HG03521 (cell line): ENCODE data around the gene OSBPL1A.
"Not testable (repeated sequence)": the region's sequence is repeated elsewhere in the genome, so short reads cannot be mapped to it uniquely, and the experiment has no call there.

Experiments
- ATAC-seq: cut with Tn5 transposase; IDR thresholded peaks from one replicate; pipeline ENCODE4 v1.9.1; 2021; ENCODE audit warnings: mild to moderate bottlenecking, moderate library complexity; ENCODE audit not compliant: unreplicated experiment

Gene OSBPL1A

GRCh38 chr18:24189664-24190346, 207.8 kb downstream of the OSBPL1A start:
- no peak for ATAC-seq

GRCh38 chr18:24189007-24189528, 208.6 kb downstream of the OSBPL1A start:
- peak; percentile 66 for ATAC-seq

- no peak for ATAC-seq
These were observed 209.5 kb downstream of the OSBPL1A start for GRCh38 chr18:24188120-24188519.

GRCh38 chr18:24187689-24188088, 209.9 kb downstream of the OSBPL1A start:
- no peak for ATAC-seq

- no peak for ATAC-seq
These were observed 210.6 kb downstream of the OSBPL1A start for GRCh38 chr18:24187049-24187448.

DNA sequence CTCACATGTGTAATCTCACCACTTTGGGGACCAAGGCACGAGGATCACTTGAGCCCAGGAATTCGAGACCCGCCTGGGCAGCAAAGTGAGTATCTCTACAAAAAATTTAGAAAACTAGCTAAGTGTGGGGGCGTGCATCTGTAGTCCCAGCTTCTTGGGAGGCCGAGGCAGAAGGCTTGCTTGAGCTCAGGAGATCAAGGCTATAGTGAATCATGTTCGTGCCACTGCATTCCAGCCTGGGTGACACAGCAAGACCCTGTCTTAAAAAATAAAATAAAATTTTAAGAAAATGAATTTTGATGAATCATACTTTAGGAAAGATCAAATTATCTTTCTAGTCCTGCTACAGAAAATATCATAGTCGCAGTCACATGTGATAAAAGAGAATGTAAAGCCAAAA, 211.8 kb downstream of the OSBPL1A start:
- ATAC-seq, result no peak

GRCh38 chr18:24181806-24182205, 215.8 kb downstream of the OSBPL1A start:
- no peak for ATAC-seq

- ATAC-seq, result no peak
These were observed 217.6 kb downstream of the OSBPL1A start for GRCh38 chr18:24180048-24180447.

DNA sequence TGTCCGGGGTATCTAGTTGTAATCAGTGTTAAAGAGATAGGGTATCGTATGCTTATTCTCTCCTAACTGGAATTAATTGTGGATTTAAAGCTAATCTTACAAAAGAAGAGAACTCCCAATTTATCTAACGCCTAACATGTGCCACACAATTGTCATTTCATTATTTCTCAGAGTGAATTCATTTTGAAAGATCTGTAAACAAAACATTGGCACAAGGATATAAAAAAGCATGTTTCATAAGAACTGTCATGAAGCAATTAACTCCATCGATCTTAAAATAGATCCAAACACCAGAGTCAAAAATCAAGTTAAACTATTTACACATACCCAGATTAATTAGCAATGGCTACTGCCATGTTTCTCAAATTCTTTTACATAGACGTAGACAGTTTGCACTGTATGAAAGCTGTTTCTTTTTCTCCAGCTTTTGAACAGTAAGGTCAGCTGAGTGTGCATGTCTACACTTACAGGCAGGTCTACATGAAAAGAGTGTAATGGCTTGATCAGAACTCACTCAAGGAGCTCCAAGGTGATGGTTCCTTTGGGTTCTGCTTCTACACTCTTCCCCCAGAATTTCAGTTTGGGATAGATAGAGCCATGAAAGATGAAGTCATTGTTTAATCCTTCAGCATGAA, 220.0 kb downstream of the OSBPL1A start:
- no peak for ATAC-seq

DNA sequence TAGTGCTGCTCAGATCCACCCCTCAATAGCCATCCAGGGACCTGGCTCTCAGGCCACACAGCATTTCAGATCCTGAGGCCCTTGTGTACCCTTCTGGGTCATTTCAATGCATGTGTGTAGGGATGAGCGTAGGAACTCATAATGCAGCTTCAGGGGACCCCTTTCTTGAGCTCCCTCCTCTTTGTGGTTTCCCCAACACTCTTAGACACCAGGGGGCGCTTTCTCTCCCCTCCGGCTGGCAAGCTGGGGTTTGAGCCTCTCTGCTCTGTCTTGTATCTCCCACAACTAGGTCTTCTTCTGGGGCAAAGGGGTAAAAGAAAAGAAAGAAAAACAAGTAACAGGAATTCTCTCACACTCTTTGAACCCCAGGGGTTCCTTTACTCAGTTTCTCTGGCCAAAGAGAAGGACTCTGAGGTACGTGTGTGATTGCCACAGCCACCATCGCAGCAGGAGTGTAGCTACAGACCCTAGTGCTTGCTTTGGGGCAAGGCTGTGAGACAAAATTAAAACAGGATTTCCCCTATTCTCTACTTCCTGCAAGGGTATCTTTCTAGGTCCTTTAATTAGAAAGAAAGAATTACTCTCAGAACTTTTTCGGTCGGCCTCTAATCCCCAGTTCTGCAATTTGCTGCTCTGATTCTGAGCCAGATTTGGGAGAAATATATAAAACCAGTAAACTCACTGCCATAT, 220.8 kb downstream of the OSBPL1A start:
- ATAC-seq, result peak; percentile 80

DNA sequence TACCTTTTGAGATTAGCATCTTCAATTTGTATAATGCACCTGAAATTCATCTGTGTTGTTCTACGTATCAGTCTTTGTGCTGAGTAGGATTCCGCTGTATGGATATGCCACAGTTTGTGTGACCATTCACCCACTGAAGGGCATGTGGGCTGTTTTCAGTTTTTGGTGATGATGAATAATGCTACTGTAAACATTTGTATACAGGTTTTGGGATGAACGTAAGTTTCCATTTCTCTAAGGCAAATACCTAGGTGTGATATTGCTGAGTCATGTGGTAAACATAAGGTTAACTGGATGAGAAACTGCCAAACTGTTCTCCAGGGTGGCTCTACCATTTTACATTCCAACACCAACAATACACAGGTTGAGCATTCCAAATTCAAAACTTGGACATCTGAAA, 223.6 kb downstream of the OSBPL1A start:
- no peak for ATAC-seq

- ATAC-seq, result no peak
These were observed 227.3 kb downstream of the OSBPL1A start for GRCh38 chr18:24170360-24170759.

GRCh38 chr18:24168496-24168895, 229.1 kb downstream of the OSBPL1A start:
- no peak for ATAC-seq

GRCh38 chr18:24161304-24161703, 236.3 kb downstream of the OSBPL1A start:
- ATAC-seq, result no peak

DNA sequence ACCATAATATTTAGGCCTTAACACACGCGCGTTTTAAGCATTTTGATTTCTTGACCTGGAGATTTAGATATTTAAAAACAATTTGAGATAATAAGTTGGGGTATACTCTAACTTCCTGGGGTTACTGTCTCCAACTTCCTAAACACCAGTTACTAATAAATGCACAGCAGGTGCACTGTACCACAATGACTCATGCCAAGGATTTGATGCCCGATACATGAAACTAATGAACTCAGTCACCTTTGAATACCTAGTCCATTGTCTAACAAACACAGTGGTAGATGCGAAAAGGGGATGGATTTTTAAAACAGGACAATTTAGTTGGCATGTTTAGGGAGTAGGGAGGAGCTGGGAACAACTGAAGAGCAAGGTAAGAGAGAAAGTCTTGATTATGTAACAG, 237.5 kb downstream of the OSBPL1A start:
- no peak for ATAC-seq

DNA sequence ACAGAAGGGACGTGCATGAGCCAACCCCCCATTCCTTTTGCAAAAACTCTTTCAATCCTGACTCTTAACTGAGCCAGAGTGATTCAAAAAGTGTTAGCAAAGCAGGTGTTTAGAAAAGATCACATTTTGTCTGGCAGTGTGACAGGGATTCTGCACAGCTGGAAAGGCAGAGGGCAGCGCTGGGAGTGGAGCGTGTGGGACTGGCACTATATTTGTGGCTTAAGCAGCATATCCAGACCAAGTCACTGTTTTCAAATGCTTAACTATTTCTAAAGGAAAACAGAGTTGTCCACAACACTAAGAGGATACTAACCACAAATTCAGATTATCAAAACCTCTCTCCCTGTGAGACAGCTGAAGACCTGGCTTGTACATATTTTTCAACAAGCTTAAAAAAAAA, 239.8 kb downstream of the OSBPL1A start:
- ATAC-seq, result no peak

DNA sequence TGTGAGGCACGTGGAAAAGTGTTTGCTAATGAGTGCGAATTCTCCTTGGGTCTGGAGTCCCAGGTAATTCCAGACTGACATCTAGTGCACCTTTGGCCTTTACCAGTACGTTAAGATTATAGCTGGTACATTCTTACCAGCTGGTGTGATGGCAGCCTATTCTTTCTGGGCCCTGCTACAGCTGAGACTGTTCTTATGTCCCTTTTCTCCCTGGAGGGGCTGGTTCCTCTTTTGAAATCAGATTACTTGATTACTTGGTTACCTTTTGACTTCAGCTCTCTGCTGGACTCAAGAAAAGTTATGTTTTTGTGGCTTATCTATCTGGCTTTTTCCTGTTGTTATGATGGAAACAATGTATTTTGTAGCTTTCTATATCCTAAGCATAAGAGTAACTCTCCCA, 244.2 kb downstream of the OSBPL1A start:
- ATAC-seq, result no peak

- ATAC-seq, result not testable (repeated sequence)
These were observed 248.0 kb downstream of the OSBPL1A start for GRCh38 chr18:24149591-24149990.

DNA sequence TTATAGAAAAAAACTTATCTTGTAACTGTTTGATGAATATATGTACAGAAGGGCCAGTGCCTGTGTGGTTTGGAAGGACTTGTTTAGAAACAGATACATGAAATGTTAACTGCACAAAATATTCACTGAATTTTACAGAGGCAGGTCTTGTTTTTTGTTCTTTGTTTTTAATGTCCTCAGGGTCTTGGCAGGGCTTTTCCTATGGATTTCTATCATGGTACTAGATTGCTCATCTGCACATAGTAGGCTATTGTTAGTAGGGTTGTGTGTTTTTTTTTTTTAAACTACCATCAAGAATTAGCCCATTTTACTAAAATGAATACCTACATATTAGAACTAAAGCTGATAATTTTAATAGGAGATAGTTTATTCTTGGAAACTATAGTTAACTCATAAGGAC, 255.2 kb downstream of the OSBPL1A start:
- ATAC-seq, result no peak

GRCh38 chr18:24140697-24141096, 256.9 kb downstream of the OSBPL1A start:
- no peak for ATAC-seq

GRCh38 chr18:24138789-24139616, 258.6 kb downstream of the OSBPL1A start, which contains the start of gene CABYR:
Gene CABYR (plus strand): TSS chr18:24139062. CDS start chr18:24143115, 4,053 bp downstream.
- peak; percentile 90 for ATAC-seq
